Activated CD8-positive, alpha-beta memory T cell treated with anti-CD3 and anti-CD28 coated beads, Interleukin-2, amount 50 U/mL, for 4 hours (primary cell): ENCODE data around the gene ARMC9.

Experiments
- DNase-seq: peaks from one replicate; pipeline ENCODE4 v3.0.0-alpha.2; 2020

The ARMC9 gene

DNA sequence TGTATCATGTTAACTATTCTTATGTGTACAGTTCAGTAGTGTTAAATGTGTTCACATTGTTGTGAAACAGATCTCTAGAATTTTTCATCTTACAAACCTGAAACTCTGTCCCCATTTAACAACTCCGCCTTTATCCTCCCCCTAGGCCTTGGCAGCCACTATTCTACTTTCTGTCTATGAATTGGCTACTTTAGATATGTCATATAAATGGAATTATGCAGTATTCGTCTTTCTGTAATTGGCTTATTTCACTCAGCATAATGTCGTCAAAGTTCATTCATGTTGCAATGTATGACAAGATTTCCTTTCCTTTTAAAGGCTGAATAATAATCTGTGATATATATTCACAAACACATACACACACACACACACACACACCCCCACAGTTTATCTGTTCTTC is 12.4 kb downstream of the ARMC9 start:
- DNase-seq = no peak

DNA sequence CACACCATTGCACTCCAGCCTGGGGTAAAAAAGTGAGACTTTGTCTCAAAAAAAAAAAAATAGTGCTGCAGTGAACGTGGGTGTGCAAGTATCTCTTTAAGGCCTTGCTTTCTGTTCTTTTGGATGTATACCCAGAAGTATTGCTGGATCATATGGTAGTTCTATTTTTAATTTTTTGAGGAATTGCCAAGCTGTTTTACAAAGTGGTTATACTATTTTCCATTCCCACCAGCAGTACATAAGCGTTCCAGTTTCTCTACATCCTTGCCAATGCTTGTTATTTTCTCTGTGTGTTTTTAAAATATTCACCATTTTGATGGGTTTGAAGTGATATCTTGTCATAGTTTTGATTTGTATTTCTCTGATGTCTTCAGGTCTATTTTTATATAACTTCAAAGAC is 13.1 kb downstream of the ARMC9 start:
- DNase-seq = no peak

DNA sequence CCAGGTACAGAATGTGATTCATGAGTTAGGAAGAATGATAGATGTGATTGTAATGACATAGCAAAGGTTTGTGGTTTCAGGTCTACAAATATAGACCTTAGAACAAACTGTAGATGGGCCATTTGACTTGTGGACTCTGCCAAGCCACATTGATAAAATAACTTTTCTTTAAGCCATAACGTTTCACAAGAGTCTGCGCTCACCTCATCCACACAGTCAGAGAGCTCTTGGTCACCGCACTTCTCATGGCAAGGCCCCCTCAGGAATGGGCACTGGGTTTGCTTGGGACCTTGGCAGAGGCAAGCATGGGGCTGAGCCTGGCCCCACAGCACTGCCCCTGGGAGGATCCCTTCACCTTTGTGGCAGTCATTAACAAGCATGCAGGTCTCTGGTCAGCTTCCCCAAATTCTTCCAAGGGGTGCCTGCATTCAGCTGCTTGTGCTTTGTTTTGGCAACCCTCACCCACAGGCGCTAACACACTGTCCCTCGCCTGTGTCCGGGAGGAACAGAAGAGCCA is 14.0 kb downstream of the ARMC9 start:
- DNase-seq = no peak

DNA sequence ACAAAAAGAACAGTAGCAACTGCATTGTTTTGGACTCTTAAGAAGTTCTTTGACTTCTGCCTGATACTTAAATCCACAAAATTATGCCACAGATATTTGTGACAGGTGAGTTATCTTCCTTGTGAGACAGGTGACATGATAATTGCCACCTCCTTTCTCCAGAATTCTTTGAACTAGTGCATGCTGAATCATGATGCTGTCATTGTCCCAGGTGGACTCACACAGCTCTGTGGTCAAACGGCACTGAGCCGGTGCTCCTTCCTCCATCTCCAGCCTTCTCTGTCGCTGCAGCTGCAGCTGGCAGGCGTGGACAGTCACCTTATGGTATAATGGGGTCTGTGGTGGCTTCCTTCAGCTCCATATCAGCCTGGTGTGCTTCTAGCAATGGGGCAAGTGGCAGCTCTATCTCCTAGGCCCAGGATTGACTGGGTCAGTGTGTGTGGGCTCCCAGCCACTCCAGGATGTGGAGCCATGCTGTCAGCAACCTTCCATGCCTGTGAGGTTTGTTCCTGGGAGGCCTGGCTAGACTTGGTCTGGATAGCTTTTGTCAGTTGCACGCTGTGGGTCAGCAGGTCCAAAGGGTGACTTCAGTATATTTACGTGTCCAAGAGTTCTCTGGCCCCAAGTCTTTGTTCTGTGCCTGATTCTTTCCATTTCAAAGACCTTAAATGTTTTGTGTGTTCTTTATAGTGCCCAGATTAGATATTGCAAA is 15.7 kb downstream of the ARMC9 start:
- DNase-seq = no peak

DNA sequence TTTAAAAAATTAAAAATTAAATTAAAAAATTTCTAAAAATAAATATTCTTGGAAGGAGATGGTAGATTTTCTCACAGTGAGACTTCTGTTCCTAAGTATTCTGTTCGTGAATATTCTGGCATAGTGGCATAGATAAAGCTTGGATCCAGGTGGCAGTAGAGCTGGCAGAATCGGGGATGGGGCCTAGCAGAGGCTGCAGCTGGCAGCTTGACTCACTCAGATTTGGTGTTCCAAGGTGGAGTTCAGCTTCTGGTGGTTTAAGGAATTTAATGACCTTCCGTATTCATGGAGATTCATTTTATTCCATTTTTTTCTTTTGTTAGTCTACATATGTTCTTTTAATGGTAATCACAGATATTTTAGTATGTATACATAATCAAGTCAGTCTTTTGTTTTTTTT is 19.9 kb downstream of the ARMC9 start:
- DNase-seq = no peak

DNA sequence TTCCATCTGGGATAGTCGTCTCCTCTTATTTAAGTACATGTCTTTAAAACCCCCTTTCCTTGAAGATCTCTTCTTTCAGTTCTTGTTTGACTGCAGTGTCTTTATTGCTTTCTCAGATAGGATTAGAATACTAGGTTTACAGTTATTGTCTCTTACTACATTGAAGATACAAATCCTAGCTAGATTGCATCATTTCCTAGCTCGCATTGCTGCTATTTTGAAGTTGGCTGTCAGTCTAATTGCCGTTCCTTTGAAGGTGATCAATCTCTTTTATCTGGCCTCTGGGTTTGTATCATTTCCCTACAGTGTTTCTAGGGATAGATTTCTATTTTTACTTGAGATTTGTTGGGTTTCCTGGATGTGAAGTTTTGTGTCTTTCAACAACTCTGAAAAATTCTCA is 20.9 kb downstream of the ARMC9 start:
- no peak for DNase-seq

DNA sequence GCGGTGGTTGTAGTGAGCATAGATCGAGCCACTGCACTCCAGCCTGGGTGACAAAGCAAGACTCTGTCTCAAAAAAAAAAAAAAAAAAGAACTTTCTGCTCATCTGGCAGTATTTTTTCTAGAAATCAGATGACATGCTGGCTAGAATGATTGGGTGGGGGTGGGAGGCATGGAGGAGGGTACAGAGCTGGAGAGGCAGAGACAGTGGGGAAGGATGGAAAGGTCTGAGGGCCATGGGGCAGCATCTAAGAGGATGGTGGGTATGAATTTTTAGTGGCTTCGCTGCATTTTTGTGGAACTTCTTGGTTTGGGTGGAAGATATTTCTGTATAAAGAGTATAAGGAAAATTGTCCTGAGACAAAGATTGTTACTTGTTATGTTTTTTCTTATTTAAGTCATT is 23.3 kb downstream of the ARMC9 start:
- DNase-seq = no peak

DNA sequence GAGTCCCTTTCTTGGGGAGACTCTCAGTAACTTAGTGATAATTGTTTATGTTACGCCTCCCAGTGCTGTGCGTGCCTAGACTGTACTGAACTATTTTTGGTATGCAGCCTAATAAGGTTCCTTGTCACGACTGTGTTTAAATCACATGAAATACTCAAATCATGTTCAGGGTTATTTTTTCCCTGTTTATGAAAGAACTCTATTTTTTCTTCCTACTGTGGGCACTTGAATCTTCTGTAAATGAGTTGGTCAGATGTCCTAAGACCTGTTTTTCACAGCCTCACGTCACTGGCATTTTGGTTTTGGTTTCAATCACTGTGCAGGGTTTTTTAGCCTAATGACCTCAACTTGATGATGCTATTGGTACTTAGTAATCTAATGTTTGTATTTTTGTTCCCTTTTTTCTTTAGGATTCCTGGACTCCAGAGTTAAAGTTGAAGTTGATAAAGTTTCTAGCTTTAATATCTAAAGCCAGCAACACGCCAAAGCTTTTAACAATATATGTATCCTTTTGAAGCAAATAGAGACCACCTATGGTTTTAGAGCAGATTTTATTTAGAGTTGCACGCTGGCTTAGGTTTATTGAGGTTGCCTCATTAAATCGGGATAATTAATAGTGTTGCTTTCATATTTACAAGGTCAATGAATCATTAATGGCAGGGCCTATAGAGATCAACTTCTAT is 24.0 kb downstream of the ARMC9 start:
- DNase-seq = no peak

DNA sequence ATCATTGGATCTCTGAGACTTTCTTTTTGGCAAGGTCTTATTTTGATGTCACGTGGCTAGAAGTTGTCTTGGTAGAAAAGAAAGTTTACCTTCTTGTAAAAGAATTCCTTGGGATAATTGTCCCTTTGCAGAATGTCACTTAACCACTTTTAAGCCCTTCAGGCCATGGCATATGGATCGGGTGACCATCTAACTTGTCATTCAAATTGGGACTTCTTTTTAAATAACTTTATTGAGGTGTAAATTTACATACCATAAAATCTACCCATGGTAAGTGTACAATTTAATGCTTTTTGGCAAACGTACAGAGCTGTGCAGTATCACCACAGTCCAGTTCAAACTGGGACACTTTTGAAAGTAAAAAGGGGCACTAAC is 24.6 kb downstream of the ARMC9 start:
- no peak for DNase-seq

DNA sequence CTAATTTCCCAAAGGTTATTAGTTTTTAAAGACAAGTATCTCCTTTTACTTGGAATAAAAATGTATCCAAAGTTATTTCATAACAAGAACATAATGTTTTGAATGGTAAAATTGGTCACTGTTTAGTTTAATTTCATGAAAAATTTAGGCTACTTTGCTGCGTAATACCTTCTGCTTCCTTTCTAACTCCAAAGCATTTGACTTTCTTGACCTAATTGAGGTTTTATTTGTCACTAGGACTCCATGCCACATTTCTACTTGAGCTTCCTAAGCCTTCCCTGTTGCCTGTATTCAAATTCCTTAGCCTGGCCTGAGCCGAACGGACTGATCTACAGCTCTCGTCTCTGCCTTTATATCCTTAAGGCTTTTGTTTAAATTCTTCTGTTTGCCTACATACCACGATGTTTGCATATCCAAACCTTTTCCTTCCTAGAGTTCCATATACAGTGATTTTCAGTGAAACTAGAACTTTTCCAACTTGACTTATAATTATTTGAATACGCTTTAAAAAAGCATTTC is 25.1 kb downstream of the ARMC9 start:
- no peak for DNase-seq

DNA sequence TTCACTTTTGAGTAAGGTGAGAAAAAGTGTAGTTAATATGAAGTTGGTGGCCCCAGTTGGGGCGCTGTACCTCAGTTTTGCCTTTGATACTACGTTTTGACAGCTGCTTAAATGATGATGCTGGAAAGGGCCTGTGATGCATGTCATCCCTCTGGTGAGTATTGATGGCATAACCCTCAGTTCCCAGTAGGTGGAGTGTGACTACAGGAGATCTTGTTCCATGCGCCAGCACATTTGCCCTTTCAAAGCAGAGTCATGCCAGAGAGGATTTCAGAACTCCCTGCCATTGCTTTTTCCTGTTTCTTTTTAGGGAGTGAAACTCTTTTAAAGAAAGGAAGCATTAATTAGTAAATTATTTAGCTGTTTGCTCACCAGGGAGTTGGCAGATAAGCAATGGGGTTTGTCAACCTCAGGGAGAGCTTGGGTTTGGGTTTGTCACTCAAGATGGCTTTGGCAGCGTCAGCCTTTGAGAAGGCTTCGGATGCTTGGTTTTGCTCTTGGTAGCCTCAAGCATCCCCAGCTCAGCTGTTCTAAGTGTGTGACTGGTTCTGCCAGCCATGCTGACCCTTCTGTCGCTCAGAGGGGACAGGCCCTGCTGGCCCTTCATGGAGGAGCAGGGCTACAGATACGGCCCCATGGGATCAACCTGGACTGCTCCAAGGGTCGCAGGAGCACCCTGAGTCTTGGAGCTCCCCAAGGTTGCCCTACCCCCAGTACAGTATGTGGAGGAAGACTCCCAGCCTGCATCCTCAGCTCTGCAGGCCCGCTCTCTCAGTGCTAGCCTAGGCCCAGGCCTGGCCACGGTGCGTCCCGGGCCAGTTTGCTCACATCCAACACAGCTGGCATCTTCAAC is 29.1 kb downstream of the ARMC9 start:
- peak; percentile 24 for DNase-seq

DNA sequence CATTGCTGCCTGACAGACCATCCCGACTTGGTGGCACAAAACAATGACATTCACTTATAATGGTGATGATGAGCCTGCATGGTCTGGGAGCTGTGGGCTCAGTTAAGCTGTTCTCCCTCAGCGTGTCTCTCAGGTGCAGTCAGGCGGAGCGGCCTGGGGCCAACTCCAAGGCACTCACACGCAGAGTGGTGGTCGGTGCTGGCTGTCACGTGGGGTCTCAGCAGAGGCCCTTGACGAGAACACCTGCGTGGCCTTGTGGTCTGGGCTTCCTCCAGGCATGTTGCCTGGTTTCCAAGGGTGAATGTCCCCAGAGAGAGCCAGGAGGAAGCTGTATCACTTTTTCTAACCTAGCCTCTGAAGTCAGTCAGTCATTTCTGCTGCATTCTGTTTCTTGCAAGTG is 29.8 kb downstream of the ARMC9 start:
- DNase-seq = no peak

DNA sequence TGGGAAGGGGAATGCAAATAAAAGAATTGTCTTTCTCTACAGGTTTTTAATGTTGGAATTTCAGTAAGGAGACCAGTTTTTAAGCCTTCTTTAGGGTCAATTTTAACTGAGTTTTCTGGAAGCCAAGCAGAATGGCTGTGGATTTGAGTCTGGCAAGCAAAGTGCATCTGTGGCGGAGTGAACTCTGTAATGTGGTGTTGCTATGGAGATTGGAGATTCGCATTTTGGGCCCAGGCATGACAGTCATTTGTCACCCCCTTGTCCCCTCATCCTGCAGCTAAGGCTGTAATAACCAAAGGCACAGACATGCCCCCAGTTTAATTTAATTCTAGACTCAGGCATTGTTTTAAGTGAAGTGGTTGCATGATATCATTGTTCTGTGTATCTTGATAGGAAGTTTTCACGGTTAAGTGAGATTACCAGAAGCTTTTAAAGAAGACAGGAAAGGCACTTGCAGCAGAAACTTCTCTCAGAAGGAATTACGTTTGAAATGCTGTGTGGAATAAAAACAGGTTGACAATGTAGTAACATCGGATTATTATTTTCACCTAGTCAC is 30.6 kb downstream of the ARMC9 start:
- DNase-seq = no peak

DNA sequence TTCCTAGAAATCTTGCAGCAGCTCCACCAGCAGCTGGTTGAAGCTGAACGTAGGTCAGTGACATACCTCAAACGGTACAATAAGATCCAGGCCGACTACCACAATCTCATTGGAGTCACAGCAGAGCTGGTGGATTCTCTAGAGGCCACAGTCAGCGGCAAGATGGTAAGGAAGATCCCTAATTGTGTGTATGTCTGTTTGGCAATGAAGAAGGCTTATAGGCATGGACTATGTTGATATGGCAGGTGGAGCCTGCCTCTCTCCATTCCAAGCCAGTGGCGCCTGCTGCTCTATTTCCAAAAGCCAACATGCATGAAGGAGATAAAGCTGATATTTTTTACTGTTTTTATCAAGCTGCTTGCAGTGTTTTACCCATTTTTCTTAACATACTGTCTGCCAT is 36.8 kb downstream of the ARMC9 start:
- DNase-seq = no peak

DNA sequence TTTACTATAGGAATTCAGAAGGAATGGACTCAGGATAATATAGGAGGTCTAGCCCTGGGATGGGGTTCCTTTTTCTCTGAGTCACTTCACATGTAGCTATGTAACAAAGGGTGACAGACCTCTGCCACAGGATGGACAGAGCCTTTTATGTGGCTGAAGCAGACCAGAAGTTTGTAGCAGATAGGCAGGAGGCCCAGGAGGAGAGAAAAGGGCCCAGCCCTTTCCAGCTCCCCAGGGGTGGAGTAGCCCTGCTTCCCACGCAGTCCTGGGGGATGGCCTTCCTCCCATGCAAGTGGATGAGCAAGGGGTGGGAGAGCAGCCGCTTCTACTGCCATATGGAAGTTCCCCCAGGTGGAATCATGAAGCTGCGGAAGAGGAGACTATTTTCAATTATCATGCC is 40.3 kb downstream of the ARMC9 start:
- DNase-seq = no peak

DNA sequence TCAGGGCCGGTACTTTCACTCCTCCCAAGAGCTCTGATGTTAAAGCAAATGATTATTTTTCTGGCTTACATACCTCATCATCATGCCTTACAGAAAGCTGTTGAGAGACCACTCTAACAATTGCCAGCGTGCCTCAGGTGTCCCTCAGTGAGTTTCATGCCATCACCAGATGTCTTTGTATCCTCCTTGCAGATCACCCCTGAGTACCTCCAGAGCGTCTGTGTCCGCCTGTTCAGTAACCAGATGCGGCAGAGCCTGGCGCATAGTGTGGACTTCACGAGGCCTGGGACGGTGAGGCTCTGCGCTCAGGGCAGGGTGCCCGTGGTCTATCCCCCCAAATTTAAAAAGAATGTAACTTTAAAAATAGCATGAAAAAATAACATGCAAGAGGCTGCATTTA is 41.3 kb downstream of the ARMC9 start:
- no peak for DNase-seq

DNA sequence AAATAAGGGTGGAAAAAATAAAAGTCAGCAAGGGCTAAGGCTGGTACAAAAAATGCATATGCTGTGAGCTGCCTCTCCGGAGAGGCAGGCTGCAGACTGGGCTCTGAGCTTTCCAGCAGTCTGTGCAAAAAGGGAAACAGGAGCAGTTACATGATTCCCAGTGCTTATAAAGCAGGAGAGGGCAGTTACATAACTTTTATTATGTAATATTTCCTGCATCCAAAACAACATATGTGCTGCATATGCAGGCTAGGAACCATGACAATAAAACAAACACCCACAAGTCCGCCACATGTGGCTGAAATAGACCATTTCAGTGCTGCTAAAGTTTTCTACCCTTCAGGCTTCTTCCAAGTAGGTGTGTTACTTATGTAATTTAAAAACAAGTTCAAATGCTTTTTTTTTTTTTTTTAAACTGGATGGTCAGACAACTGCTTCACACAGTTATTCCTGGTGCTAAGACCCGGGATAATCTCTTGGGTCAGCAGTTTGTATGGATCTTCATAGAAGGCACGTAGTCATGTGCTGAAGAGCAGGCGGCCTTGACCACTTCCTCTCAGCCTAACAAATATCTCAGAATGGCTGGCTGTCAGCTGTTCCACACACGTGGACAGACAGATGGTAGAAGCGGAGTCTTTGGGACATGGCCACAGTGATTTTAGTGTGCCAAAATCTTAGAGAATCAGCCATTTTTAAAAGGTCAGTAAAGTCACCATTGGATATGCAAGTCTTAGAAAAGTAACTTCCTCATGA is 43.5 kb downstream of the ARMC9 start:
- DNase-seq = no peak

DNA sequence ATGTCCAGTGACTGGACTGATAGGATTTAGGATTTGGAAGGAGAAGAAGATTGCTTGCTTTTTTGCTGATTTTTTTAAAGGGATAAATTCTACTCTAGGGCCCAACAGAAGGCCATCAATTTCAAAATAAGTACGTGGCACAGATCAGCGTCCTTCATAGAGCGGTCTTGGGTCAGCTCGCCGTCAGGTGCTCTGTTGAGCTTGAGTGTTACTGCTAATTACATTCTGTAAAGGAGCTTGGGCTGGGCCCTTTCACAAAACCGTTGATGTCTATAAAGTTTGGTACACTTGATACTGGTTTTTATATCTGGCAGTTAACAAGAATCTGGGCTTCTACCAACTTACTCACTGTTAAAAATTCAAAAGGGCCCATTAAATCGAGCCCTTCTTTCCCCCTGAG is 45.4 kb downstream of the ARMC9 start:
- DNase-seq = no peak

DNA sequence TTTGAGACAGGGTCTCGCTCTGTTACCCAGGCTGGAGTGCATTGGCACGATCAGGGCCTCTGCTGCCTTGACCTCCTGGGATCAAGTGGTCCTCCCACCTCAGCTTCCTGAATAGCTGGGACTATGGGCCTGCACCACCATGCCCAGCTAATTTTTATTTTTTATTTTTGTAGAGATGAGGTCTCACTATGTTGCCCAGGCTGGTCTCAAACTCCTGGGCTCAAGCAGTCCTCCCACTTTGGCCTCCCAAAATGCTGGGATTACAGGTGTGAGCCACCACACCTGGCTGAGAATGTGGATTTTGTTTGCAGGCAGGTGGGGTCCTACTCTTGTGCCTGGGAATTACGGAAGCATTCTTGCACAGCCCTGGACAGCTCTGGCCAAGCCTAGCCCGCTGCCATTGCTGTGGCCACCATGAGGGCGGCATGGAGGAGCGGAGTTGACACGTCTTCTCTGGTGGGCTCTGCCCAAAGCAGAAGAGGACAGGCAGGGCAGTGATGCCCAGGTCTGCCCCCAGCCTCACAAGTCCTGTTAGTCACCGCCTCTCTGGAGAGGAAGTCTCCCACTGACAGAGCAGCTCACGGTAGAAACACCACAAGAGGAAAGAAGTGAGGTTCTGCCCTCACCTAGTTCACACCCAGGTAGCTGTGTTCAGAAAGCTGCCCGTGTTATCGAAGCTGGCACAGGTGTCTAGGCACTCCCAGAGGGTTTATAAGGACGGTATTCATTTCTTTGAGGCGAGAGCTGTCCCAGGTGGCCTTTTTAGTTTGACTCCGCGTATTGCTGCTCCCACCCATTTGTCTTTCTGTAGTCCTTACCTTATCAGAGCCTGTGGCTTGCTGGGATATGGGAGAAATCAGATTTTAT is 46.2 kb downstream of the ARMC9 start:
- DNase-seq = no peak

DNA sequence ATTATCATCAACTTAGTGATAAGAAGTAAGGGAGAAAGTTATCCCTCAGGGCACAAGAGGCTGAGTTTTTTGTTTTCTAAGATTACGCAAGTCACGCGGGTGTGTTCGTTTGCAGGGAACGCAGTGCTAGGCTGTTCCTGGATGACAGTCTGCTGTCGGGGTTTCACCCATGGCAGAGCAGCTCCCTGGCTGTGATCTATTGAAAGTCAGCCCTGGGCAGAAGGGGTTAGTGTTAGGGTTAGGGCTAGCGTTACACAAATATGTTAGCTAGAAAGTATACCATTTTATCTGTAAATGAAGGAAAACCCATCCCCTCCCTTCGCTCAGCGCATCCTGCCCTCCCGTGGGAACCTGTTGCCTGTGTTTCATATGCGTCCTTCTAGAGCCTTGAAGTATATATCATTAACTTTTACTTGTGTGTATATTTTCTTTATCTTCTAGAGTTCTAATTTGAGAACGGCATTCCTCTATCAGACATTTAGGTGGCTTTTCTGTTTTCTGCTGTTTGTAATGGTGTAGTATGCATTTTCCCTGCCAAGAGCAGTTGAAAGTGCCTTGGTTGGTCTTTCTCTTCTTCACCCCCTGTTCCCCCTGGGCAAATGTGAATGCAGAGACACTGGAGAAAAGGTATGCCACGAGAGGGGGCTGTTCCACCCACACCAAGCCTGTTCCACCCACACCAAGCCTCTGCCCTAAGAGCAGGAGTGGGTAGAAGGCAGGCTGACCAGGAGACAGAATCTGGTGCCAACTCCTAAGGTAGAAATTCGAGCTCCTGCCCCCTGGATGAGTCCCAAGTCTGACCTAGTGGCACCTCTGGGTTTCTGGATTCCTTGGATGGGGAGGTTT is 47.0 kb downstream of the ARMC9 start:
- no peak for DNase-seq
